NOMO-1 (cell line): Measurements from ENCODE around the gene KISS1R.

Experiments used
- DNase-seq, 2 experiments: peaks; one replicate each; lab custom pipeline; 2025; ENCODE audit not compliant: unreplicated experiment in 2 of 2; lab: John Stamatoyannopoulos, UW

The KISS1R gene

GRCh38 chr19:966485-967088, 49.5 kb downstream of the KISS1R start:
- DNase-seq = no peak
